ENCODE results near the gene CNTN5. TPM values are rescaled to one million over a fixed set of nuclear protein-coding genes. Genes with fewer than 3 reads are reported as not detected.

The CNTN5 gene
- total RNA-seq, 1 donor from 2014 or later, result 1.6 TPM

GRCh38 chr11:99803501-99803900, 782.8 kb downstream of the CNTN5 start:
- no peak for DNase-seq
- H3K27me3 Mint-ChIP-seq (ENCODE audit: unreplicated experiment), result no peaks in the 10 kb centered on the region
- H3K4me3 Mint-ChIP-seq (ENCODE audit: unreplicated experiment), result no peak overlapping the region
- no peak overlapping the region for H3K27ac Mint-ChIP-seq (ENCODE audit: unreplicated experiment)
- TF ChIP-seq CTCF (IDR thresholded peaks at IDR 0.05; ENCODE audit: partially characterized antibody, unreplicated experiment), result no peak
- H3K36me3 Mint-ChIP-seq (ENCODE audit: unreplicated experiment), result no peaks in the 10 kb centered on the region
- no peaks in the 10 kb centered on the region for H3K9me3 Mint-ChIP-seq (ENCODE audit: unreplicated experiment)
- H3K4me1 Mint-ChIP-seq (ENCODE audit: low read depth, unreplicated experiment), result no peaks in the 10 kb centered on the region

GRCh38 chr11:99812516-99812915, 791.8 kb downstream of the CNTN5 start:
- Mint-ChIP-seq H3K27ac (ENCODE audit: unreplicated experiment) (no peak overlapping the region), H3K4me1 (ENCODE audit: low read depth, unreplicated experiment) (no peaks in the 10 kb centered on the region), H3K9me3 (ENCODE audit: unreplicated experiment) (no peaks in the 10 kb centered on the region), H3K4me3 (ENCODE audit: unreplicated experiment) (no peak overlapping the region), H3K27me3 (ENCODE audit: unreplicated experiment) (no peaks in the 10 kb centered on the region), H3K36me3 (ENCODE audit: unreplicated experiment) (no peaks in the 10 kb centered on the region)
- no peak for DNase-seq
- TF ChIP-seq CTCF (IDR thresholded peaks at IDR 0.05; ENCODE audit: partially characterized antibody, unreplicated experiment), result no peak

- Mint-ChIP-seq H3K36me3 (ENCODE audit: unreplicated experiment) (no peaks in the 10 kb centered on the region), H3K4me3 (ENCODE audit: unreplicated experiment) (no peak overlapping the region), H3K9me3 (ENCODE audit: unreplicated experiment) (no peaks in the 10 kb centered on the region), H3K4me1 (ENCODE audit: low read depth, unreplicated experiment) (no peaks in the 10 kb centered on the region), H3K27me3 (ENCODE audit: unreplicated experiment) (no peaks in the 10 kb centered on the region), H3K27ac (ENCODE audit: unreplicated experiment) (no peak overlapping the region)
- no peak for TF ChIP-seq CTCF (IDR thresholded peaks at IDR 0.05; ENCODE audit: partially characterized antibody, unreplicated experiment)
- no peak for DNase-seq
These were observed 793.3 kb downstream of the CNTN5 start for GRCh38 chr11:99814021-99814420.

GRCh38 chr11:99814738-99815137, 794.0 kb downstream of the CNTN5 start:
- Mint-ChIP-seq H3K4me1 (ENCODE audit: low read depth, unreplicated experiment) (no peaks in the 10 kb centered on the region), H3K27me3 (ENCODE audit: unreplicated experiment) (no peaks in the 10 kb centered on the region), H3K27ac (ENCODE audit: unreplicated experiment) (no peak overlapping the region), H3K4me3 (ENCODE audit: unreplicated experiment) (no peak overlapping the region), H3K36me3 (ENCODE audit: unreplicated experiment) (no peaks in the 10 kb centered on the region), H3K9me3 (ENCODE audit: unreplicated experiment) (no peaks in the 10 kb centered on the region)
- no peak for DNase-seq
- no peak for TF ChIP-seq CTCF (IDR thresholded peaks at IDR 0.05; ENCODE audit: partially characterized antibody, unreplicated experiment)

GRCh38 chr11:99818991-99819390, 798.2 kb downstream of the CNTN5 start:
- no peak overlapping the region for H3K27ac Mint-ChIP-seq (ENCODE audit: unreplicated experiment)
- H3K36me3 Mint-ChIP-seq (ENCODE audit: unreplicated experiment), result no peaks in the 10 kb centered on the region
- H3K4me1 Mint-ChIP-seq (ENCODE audit: low read depth, unreplicated experiment), result no peaks in the 10 kb centered on the region
- no peaks in the 10 kb centered on the region for H3K27me3 Mint-ChIP-seq (ENCODE audit: unreplicated experiment)
- H3K4me3 Mint-ChIP-seq (ENCODE audit: unreplicated experiment), result no peak overlapping the region
- no peak for TF ChIP-seq CTCF (IDR thresholded peaks at IDR 0.05; ENCODE audit: partially characterized antibody, unreplicated experiment)
- no peaks in the 10 kb centered on the region for H3K9me3 Mint-ChIP-seq (ENCODE audit: unreplicated experiment)
- DNase-seq, result no peak
